Coronary artery (tissue), 2 donors: ENCODE results near the gene ARHGDIA.
A peak's percentile ranks its signal among the peaks of the same experiment; 100 is the strongest.

Experiments
- DNase-seq: peaks from one replicate; pipeline ENCODE4 v3.0.0-alpha.2; 2017; ENCODE audit warnings: low spot score
- H3K27ac ChIP-seq, 2 donors: fragments of 200-600 bp; sonication (generic); one replicate each; pipeline ENCODE4 v1.5.1; 2016 to 2019
- H3K4me3 ChIP-seq: fragments of 200-600 bp; sonication (generic); 2 replicates; pipeline ENCODE4 v1.5.1; 2016; ENCODE audit warnings: mild to moderate bottlenecking, moderate library complexity
- TF ChIP-seq, protein P1 (sequence below): fragments of 200-600 bp; sonication (generic); IDR thresholded peaks from one replicate; pipeline ENCODE4 v1.5.1; 2019; ENCODE audit warnings: antibody characterized with exemption

The ARHGDIA gene

GRCh38 chr17:81909966-81910839, 39.1 kb upstream of the ARHGDIA start:
- DNase-seq, result no peak
- TF ChIP-seq, protein P1, sequence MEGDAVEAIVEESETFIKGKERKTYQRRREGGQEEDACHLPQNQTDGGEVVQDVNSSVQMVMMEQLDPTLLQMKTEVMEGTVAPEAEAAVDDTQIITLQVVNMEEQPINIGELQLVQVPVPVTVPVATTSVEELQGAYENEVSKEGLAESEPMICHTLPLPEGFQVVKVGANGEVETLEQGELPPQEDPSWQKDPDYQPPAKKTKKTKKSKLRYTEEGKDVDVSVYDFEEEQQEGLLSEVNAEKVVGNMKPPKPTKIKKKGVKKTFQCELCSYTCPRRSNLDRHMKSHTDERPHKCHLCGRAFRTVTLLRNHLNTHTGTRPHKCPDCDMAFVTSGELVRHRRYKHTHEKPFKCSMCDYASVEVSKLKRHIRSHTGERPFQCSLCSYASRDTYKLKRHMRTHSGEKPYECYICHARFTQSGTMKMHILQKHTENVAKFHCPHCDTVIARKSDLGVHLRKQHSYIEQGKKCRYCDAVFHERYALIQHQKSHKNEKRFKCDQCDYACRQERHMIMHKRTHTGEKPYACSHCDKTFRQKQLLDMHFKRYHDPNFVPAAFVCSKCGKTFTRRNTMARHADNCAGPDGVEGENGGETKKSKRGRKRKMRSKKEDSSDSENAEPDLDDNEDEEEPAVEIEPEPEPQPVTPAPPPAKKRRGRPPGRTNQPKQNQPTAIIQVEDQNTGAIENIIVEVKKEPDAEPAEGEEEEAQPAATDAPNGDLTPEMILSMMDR, result no peak
- Histone ChIP-seq H3K4me3 (peak overlapping the region; percentile 86), H3K27ac (peak overlapping the region; percentile 1 to 87)

DNA sequence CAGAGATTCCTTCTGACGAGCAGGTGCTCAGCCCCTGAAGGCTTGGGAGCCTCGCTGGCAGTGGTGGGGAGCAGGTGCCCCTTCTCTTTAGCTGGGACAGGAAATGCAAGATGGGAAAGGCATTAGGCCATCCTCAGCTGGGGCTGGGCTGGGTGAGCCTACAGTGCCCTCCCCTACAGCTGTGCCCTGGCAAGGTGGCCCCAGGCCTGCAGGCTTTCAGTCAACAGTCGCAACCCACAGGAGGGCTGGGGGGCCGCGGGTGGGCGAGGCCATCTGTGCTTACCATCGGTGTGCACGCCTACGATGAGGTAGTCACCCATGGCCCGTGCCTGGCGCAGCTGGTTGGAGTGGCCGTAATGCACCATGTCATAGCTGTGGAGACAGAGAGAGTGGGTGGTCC, 38.1 kb upstream of the ARHGDIA start:
- H3K27ac ChIP-seq, result no peak overlapping the region
- TF ChIP-seq, protein P1, result no peak
- DNase-seq, result no peak
- no peak overlapping the region for H3K4me3 ChIP-seq

GRCh38 chr17:81908793-81909192, 37.7 kb upstream of the ARHGDIA start:
- TF ChIP-seq, protein P1, result no peak
- no peak for DNase-seq
- no peak overlapping the region for H3K4me3 ChIP-seq
- no peak overlapping the region for H3K27ac ChIP-seq

DNA sequence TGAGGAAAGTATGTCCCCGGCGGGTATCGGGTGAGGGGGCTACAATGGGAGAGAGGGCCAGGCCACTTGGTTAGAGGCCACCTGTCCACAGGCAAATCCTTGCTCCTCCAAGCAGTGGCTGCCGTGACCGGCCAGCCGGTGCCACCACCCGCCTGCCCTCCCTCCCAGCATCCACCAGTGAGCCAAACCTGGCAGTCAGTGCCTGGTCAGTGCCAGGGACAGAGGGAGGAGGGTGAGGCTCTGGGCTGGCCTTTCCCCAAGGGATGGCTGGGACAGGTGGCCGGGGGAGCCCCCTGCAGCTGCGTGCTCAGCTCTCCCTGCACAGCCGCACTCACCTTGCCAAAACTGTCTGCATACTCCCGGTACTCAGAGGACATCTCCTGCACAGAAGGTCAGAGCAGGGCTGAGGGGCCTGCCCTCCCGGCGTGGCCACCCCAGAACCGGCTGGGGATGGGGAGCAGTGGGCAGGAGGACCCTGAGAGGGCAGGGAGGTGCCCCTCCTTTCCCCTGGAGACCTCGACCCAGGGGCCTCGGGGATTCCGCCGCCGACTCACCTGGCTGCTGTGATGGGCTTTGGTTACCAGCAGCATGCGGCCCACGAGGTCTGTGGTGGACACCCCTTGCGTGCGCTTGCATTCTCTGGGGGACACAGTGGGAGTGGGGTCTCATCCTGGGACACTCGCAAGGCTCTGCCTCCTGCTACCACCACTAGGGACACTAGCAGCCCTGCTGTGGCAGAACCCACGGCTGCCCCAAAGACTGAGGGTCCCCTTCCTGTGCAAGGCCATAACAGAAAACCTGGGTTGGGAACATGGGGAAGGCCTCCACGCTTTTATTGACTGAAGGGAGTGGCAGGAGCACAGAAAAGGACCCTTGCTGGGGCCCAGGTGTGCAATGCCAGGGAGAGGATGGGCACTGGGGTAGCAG, 36.3 kb upstream of the ARHGDIA start:
- no peak for DNase-seq
- Histone ChIP-seq H3K4me3 (no peak overlapping the region), H3K27ac (no peak overlapping the region)
- TF ChIP-seq, protein P1, result no peak

DNA sequence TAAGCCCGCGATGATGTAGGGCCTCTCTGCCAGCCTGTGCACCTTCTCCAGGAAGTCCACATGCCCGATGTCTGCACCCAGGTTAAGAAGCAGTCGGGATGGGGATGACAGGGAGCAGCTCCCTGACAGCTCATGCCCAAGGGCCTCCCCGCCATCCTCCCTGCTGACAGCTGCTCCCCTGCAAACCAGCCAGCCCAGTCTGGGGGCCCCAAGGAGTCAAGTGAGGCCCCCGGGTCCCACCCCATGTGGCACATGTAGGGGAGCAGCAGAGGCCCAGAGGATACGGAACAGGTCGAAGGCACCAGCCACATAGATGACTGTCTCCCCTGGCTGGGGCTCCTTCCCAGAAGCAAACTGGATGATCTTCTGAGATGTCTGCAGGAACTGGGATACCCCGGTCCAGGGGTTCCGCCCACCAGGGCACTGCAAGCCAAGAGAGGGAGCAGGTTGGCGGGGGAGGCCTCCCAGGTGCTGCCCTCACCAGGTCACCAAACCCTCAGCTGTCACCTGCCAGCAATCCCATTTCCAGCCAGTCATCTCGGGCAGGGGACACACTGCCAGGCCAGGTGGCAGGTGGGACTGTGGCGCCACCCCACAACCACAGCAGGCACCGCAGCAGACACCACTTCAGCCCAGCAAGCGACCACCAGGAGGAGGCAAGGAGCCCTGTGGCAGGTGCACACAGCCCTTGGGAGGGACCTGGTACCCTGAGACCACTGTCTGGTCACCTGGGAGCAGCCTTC, 35.5 kb upstream of the ARHGDIA start:
- no peak overlapping the region for H3K4me3 ChIP-seq
- TF ChIP-seq, protein P1, result no peak
- DNase-seq, result no peak
- H3K27ac ChIP-seq, result no peak overlapping the region

GRCh38 chr17:81905993-81906392, 34.9 kb upstream of the ARHGDIA start:
- Histone ChIP-seq H3K27ac (no peak overlapping the region), H3K4me3 (no peak overlapping the region)
- DNase-seq, result no peak
- TF ChIP-seq, protein P1, result no peak
